ENCODE measurements around the gene MAPK14.

- TF ChIP-seq POLR2A (IDR thresholded peaks at IDR 0.05) (no peak), CTCF (IDR thresholded peaks at IDR 0.05) (no peak)
Measured at GRCh38 chr6:36133148-36133547, 105.5 kb downstream of the MAPK14 start.
